K562 (cell line): Measurements from ENCODE around the gene PRKCG. TPM values are rescaled to one million over a fixed set of nuclear protein-coding genes. Genes with fewer than 3 reads are reported as not detected.

Source experiments
- CREM ChIP-seq: IDR thresholded peaks from 2 replicates; pipeline ENCODE4 v1.6.1; 2014; ENCODE audit warnings: antibody characterized with exemption, low read depth
- MCM5 ChIP-seq: fragments of 450-650 bp; IDR thresholded peaks from 2 replicates; pipeline ENCODE4 v1.6.1; 2016; ENCODE audit warnings: low read depth
- MED1 ChIP-seq: sonication (generic); formaldehyde crosslinking; IDR thresholded peaks from 2 replicates; pipeline ENCODE4 v1.8.1; 2023; ENCODE audit warnings: missing genetic modification reagents, borderline replicate concordance
- MTA1 ChIP-seq: fragments of 450-650 bp; IDR thresholded peaks from 2 replicates; pipeline ENCODE4 v1.6.1; 2017; ENCODE audit warnings: borderline replicate concordance
- PKNOX1 ChIP-seq: fragments of 450-650 bp; IDR thresholded peaks from 2 replicates; pipeline ENCODE4 v1.6.1; 2016
- PRPF4 ChIP-seq: fragments of 200-400 bp; formaldehyde crosslinking; IDR thresholded peaks from one replicate; pipeline ENCODE4 v1.6.1; 2017; ENCODE audit warnings: low read length, low read depth, mild to moderate bottlenecking; ENCODE audit not compliant: insufficient read depth, poor library complexity, severe bottlenecking
- PTTG1 ChIP-seq: fragments of 450-650 bp; IDR thresholded peaks from 2 replicates; pipeline ENCODE4 v1.6.1; 2016; ENCODE audit warnings: low read depth, mild to moderate bottlenecking, missing genetic modification characterization, missing compliant biosample characterization
- ZNF354B ChIP-seq: fragments of 250-450 bp; sonication (Bioruptor Pico); IDR thresholded peaks from 2 replicates; pipeline ENCODE4 v1.4.0; 2020
- ZNF445 ChIP-seq: fragments of 250-450 bp; sonication (Bioruptor Pico); IDR thresholded peaks from 2 replicates; pipeline ENCODE4 v1.4.0; 2020; ENCODE audit warnings: low read depth, mild to moderate bottlenecking, moderate library complexity
- ZNF584 ChIP-seq: fragments of 200-800 bp; sonication (Bioruptor generic); IDR thresholded peaks from 2 replicates; pipeline ENCODE4 v1.6.1; 2016; ENCODE audit warnings: low read depth, mild to moderate bottlenecking, missing genetic modification characterization, missing compliant biosample characterization
- polyA plus RNA-seq, 8 experiments: library from polyadenylated mRNA; depleted of rRNA in 4 of 8; stranded (reverse) in 5 of 8; unstranded in 3 of 8; fragments of >200 nt; fragmentation: Nextera tagmentation in 2 of 8; fragmentation: Illumina TruSeq in 1 of 8; extraction: Ambion mirVana in 2 of 8; extraction: Trizol in 1 of 8; gene quantifications; 2 replicates each; pipeline versions ENCODE4 v1.2.1 to v1.2.3, GENCODE V29; 2011 to 2014; ENCODE audit warnings: inconsistent platforms in 1 of 8, missing spikeins in 1 of 8
- total RNA-seq, 7 experiments: library from RNA; depleted of rRNA in 6 of 7; stranded (reverse); fragments of >200 nt in 6 of 7; fragmentation: Illumina TruSeq in 2 of 7; extraction: Trizol in 2 of 7; gene quantifications; 2 replicates each; pipeline versions ENCODE4 v1.2.1 to v1.2.3, GENCODE V29; 2011 to 2021; ENCODE audit warnings: low replicate concordance in 1 of 7
- TF ChIP-seq, protein P1 (sequence below), 2 experiments: fragments of 450-650 bp; formaldehyde crosslinking in 1 of 2; IDR thresholded peaks; 2 replicates each; pipeline versions ENCODE4 v1.4.0 to v1.6.1; 2014 to 2020; ENCODE audit warnings: mild to moderate bottlenecking in 2 of 2, borderline replicate concordance in 1 of 2, low read depth in 1 of 2
- TF ChIP-seq, protein P2 (sequence below): sonication (generic); formaldehyde crosslinking; IDR thresholded peaks from 2 replicates; pipeline ENCODE4 v1.8.0; 2022; ENCODE audit warnings: mild to moderate bottlenecking, missing genetic modification reagents

PRKCG gene
- total and polyA plus RNA-seq, 9 of the 15 experiments (the other 6 are each of a cell fraction or from before 2014, with no cell fraction given), result not detected

DNA sequence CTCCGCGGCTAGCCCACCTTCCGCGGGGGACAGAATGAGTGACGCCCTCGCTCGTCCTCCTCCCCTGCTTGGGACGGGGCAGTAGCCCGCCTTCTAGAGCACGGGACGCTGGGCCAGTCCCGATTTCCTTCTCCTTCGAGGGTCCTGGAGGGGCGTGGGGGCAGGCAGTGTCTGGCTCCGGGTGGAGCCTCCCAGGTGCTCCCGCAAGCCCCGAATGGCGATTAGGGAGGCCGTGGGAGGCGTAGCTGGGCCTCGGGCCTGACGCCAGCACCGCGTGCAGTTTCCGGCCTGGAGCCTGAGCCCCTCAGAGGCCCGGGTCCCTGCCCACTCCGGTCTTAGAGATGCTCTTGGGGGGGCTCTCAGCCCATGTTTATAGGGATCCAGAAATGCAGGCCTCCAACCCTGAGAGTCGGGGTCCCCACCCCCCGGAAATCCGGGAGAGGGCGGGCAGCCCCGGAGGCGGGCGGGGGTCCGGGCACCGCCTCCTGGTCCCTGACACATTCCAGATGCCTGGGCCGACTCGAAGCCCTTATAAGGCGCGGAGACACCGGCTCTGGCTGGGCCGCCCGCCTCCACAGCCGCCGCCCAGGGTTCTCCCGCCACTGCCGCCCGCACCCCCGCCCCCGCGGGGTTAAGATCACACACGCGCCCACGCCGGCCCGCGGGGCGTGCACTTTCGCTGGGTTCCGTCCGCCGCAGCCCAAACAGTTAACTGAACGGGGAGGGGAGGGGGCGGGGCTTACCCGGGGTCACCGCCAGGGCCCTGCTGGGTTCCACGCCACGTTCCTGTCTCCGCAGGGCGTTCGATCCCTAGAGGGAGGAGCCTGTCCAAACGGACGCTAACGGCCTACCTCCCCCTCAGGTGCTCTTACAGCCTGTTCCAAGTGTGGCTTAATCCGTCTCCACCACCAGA is 12.8 kb upstream of the PRKCG start (continued):
- TF ChIP-seq ZNF354B (CRISPR knock-in tag) (no peak), PKNOX1 (peak; percentile 38; the same call in 1 of the 2 replicates), CREM (peak; percentile 67), PRPF4 (no peak), ZNF445 (CRISPR knock-in tag) (no peak), MCM5 (no peak), PTTG1 (no peak), ZNF584 (peak; percentile 42; the same call in 1 of the 2 replicates), MTA1 (0 out of 2 replicates have a peak, but pooled peaks have one; percentile 71), MED1 (CRISPR knock-in tag) (no peak)
- TF ChIP-seq, protein P1, sequence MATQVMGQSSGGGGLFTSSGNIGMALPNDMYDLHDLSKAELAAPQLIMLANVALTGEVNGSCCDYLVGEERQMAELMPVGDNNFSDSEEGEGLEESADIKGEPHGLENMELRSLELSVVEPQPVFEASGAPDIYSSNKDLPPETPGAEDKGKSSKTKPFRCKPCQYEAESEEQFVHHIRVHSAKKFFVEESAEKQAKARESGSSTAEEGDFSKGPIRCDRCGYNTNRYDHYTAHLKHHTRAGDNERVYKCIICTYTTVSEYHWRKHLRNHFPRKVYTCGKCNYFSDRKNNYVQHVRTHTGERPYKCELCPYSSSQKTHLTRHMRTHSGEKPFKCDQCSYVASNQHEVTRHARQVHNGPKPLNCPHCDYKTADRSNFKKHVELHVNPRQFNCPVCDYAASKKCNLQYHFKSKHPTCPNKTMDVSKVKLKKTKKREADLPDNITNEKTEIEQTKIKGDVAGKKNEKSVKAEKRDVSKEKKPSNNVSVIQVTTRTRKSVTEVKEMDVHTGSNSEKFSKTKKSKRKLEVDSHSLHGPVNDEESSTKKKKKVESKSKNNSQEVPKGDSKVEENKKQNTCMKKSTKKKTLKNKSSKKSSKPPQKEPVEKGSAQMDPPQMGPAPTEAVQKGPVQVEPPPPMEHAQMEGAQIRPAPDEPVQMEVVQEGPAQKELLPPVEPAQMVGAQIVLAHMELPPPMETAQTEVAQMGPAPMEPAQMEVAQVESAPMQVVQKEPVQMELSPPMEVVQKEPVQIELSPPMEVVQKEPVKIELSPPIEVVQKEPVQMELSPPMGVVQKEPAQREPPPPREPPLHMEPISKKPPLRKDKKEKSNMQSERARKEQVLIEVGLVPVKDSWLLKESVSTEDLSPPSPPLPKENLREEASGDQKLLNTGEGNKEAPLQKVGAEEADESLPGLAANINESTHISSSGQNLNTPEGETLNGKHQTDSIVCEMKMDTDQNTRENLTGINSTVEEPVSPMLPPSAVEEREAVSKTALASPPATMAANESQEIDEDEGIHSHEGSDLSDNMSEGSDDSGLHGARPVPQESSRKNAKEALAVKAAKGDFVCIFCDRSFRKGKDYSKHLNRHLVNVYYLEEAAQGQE (IDR thresholded peaks at IDR 0.05; ENCODE audit: borderline replicate concordance), result no peak
- TF ChIP-seq, protein P1 (CRISPR knock-in tag; IDR thresholded peaks at IDR 0.05; ENCODE audit: low read depth), result peak; percentile 47; the same call in 1 of the 2 replicates
- TF ChIP-seq, protein P2, sequence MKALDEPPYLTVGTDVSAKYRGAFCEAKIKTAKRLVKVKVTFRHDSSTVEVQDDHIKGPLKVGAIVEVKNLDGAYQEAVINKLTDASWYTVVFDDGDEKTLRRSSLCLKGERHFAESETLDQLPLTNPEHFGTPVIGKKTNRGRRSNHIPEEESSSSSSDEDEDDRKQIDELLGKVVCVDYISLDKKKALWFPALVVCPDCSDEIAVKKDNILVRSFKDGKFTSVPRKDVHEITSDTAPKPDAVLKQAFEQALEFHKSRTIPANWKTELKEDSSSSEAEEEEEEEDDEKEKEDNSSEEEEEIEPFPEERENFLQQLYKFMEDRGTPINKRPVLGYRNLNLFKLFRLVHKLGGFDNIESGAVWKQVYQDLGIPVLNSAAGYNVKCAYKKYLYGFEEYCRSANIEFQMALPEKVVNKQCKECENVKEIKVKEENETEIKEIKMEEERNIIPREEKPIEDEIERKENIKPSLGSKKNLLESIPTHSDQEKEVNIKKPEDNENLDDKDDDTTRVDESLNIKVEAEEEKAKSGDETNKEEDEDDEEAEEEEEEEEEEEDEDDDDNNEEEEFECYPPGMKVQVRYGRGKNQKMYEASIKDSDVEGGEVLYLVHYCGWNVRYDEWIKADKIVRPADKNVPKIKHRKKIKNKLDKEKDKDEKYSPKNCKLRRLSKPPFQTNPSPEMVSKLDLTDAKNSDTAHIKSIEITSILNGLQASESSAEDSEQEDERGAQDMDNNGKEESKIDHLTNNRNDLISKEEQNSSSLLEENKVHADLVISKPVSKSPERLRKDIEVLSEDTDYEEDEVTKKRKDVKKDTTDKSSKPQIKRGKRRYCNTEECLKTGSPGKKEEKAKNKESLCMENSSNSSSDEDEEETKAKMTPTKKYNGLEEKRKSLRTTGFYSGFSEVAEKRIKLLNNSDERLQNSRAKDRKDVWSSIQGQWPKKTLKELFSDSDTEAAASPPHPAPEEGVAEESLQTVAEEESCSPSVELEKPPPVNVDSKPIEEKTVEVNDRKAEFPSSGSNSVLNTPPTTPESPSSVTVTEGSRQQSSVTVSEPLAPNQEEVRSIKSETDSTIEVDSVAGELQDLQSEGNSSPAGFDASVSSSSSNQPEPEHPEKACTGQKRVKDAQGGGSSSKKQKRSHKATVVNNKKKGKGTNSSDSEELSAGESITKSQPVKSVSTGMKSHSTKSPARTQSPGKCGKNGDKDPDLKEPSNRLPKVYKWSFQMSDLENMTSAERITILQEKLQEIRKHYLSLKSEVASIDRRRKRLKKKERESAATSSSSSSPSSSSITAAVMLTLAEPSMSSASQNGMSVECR (CRISPR knock-in tag), result peak; percentile 78
